GM10266 (cell line): ENCODE data around the gene RNF186.

Experiments
- DNase-seq: peaks from one replicate; pipeline ENCODE4 v3.0.0; 2012; ENCODE audit errors: extremely low spot score
- CTCF ChIP-seq: IDR thresholded peaks from 2 replicates; pipeline ENCODE4 v1.5.1; 2012; ENCODE audit warnings: mild to moderate bottlenecking, low read depth; ENCODE audit not compliant: control insufficient read depth, insufficient read depth; ENCODE audit errors: missing control alignments

The RNF186 gene

GRCh38 chr1:19808351-19808750 is 6.7 kb downstream of the RNF186 start:
- no peak for DNase-seq
- no peak for TF ChIP-seq CTCF

DNA sequence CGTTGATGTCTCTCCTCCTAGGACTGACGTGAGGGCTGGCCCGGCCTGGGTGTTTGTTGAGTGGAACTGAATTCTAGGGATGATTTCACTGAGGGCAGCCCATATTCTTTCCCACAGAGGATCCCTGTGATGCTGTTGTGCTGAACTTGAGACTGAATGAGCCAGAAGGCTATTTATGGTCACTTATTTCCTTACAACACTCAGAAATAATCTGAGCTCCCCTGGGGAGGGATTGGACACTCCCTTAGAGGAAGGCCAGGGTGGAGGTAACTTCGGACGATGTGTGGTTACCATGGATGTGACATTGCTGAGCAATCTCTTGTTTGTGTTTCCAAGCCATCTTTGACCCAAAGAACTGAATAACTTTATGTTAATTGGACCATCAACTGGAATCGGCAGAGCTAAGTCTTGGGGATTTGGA is 10.2 kb downstream of the RNF186 start:
- no peak for DNase-seq
- TF ChIP-seq CTCF = no peak

GRCh38 chr1:19802269-19802668 is 12.8 kb downstream of the RNF186 start:
- DNase-seq = no peak
- TF ChIP-seq CTCF = no peak

GRCh38 chr1:19800076-19800804 is 14.8 kb downstream of the RNF186 start:
- no peak for TF ChIP-seq CTCF
- peak; percentile 74 for DNase-seq

- peak; percentile 82 for DNase-seq
Observed at GRCh38 chr1:19799230-19800075, 15.6 kb downstream of the RNF186 start, which contains the start of gene TMCO4. Gene TMCO4, minus strand, starts transcription at chr1:19799916. Its CDS starts 19,158 bp downstream, at chr1:19780758.

DNA sequence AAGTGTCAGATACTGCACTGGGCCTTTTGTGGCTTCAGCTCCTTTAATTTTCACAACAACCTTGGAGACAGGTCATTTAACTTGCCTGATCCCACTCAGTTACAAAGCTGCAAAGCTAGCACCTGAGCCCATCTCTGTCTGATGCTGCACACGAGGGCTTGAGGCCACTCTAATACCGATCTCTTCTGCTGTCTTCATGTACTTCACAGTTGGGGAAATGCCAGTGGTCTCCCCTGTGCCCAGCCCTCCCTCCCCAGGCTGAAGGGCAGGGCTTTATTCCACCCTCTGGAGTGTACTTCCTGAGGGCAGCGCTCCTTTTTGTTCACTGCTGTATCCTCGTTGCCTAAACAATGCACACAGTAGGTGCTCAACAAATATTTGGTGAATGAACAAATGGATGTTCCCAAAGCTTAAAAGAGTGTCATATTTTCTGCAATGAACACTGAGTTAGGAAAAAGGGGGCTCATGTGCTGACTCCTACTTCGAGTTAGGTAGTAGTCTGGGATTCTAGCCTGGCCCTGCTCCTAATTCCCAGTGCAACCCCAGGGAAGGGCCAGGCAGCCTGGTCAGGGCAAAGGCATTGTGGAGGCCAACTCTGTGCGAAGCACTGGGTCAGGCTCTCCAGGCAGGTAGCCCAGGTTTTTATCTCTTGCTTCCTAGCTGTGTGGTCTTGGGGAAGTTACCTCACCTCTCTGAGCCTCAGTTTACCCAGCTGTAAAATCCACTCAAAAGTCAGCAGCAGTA is 16.4 kb downstream of the RNF186 start:
- TF ChIP-seq CTCF = no peak
- no peak for DNase-seq

More at GRCh38 chr1:19799230-19800075, 15.6 kb downstream of the RNF186 start, which contains the start of gene TMCO4:
- TF ChIP-seq CTCF = peak; percentile 17
